Mucosa of rectum (tissue), 2 donors: ENCODE measurements around the gene C22orf31.
A peak's percentile ranks its signal among the peaks of the same experiment; 100 is the strongest.

Experiments
- H3K27ac ChIP-seq, 2 donors: one replicate each; pipeline ENCODE4 v1.7.0; 2013; ENCODE audit warnings: inconsistent platforms in 2 of 2, low read depth in 2 of 2, low read length in 2 of 2
- H3K27me3 ChIP-seq, 2 donors: one replicate each; pipeline ENCODE4 v1.7.0; 2013; ENCODE audit warnings: low read length in 2 of 2; ENCODE audit not compliant: control insufficient read depth in 2 of 2, insufficient read depth in 2 of 2
- H3K36me3 ChIP-seq, 2 donors: one replicate each; pipeline ENCODE4 v1.7.0; 2013; ENCODE audit warnings: low read length in 2 of 2; ENCODE audit not compliant: control insufficient read depth in 2 of 2, insufficient read depth in 2 of 2
- H3K4me1 ChIP-seq, 2 donors: one replicate each; pipeline ENCODE4 v1.7.0; 2013; ENCODE audit warnings: low read length in 2 of 2, mild to moderate bottlenecking in 1 of 2; ENCODE audit not compliant: control insufficient read depth in 2 of 2, insufficient read depth in 2 of 2
- H3K4me3 ChIP-seq, 2 donors: one replicate each; pipeline ENCODE4 v1.7.0; 2013; ENCODE audit warnings: low read length in 2 of 2
- H3K9ac ChIP-seq, 2 donors: one replicate each; pipeline ENCODE4 v1.7.0; 2013; ENCODE audit warnings: low read length in 2 of 2, low read depth in 1 of 2, mild to moderate bottlenecking in 1 of 2
- H3K9me3 ChIP-seq, 2 donors: one replicate each; pipeline ENCODE4 v1.7.0; 2013; ENCODE audit warnings: low read length in 2 of 2; ENCODE audit not compliant: control insufficient read depth in 2 of 2
- donor health status: healthy.
- donor health status: Normal muscosa, but diverticular disease.

C22orf31 gene

GRCh38 chr22:29056472-29056871 lies 5.2 kb downstream of the C22orf31 start:
- Histone ChIP-seq H3K4me1 (no peaks in the 10 kb centered on the region), H3K9ac (no peak overlapping the region), H3K4me3 (no peak overlapping the region), H3K36me3 (no peaks in the 10 kb centered on the region), H3K9me3 (no peaks in the 10 kb centered on the region), H3K27me3 (no peaks in the 10 kb centered on the region), H3K27ac (no peak overlapping the region)

- Histone ChIP-seq H3K27me3 (no peaks in the 10 kb centered on the region), H3K4me3 (no peak overlapping the region), H3K9ac (no peak overlapping the region), H3K27ac (no peak overlapping the region), H3K36me3 (no peaks in the 10 kb centered on the region), H3K9me3 (no peaks in the 10 kb centered on the region), H3K4me1 (no peaks in the 10 kb centered on the region)
Observed at GRCh38 chr22:29055192-29055830, 6.3 kb downstream of the C22orf31 start.

GRCh38 chr22:29054251-29054767 lies 7.3 kb downstream of the C22orf31 start:
- Histone ChIP-seq H3K9me3 (no peaks in the 10 kb centered on the region), H3K9ac (no peak overlapping the region), H3K36me3 (peaks cover 2 to 5% of the 10 kb centered on the region in 2 donors), H3K27me3 (no peaks in the 10 kb centered on the region), H3K4me3 (no peak overlapping the region), H3K4me1 (no peaks in the 10 kb centered on the region), H3K27ac (no peak overlapping the region)

GRCh38 chr22:29053048-29053702 lies 8.5 kb downstream of the C22orf31 start:
- Histone ChIP-seq H3K36me3 (peaks cover 9 to 14% of the 10 kb centered on the region in 2 donors), H3K9ac (no peak overlapping the region), H3K4me3 (no peak overlapping the region), H3K9me3 (no peaks in the 10 kb centered on the region), H3K27ac (no peak overlapping the region), H3K4me1 (no peaks in the 10 kb centered on the region), H3K27me3 (no peaks in the 10 kb centered on the region)

GRCh38 chr22:29050457-29050856 lies 11.2 kb downstream of the C22orf31 start:
- Histone ChIP-seq H3K27me3 (no peaks in the 10 kb centered on the region), H3K4me1 (no peaks in the 10 kb centered on the region), H3K9me3 (no peaks in the 10 kb centered on the region), H3K27ac (no peak overlapping the region), H3K4me3 (no peak overlapping the region), H3K36me3 (peaks cover 23 to 26% of the 10 kb centered on the region in 2 donors), H3K9ac (no peak overlapping the region)

- Histone ChIP-seq H3K36me3 (peaks cover 23 to 26% of the 10 kb centered on the region in 2 donors), H3K9ac (no peak overlapping the region), H3K4me3 (no peak overlapping the region), H3K27ac (no peak overlapping the region), H3K4me1 (no peaks in the 10 kb centered on the region), H3K9me3 (no peaks in the 10 kb centered on the region), H3K27me3 (no peaks in the 10 kb centered on the region)
Observed at GRCh38 chr22:29049655-29050263, 11.9 kb downstream of the C22orf31 start.

GRCh38 chr22:29048822-29049654 lies 12.6 kb downstream of the C22orf31 start:
- H3K4me3 ChIP-seq: no peak overlapping the region
- no peaks in the 10 kb centered on the region for H3K27me3 ChIP-seq
- no peak overlapping the region for H3K27ac ChIP-seq
- H3K9me3 ChIP-seq: no peaks in the 10 kb centered on the region
- peaks cover 26 to 27% of the 10 kb centered on the region in 2 donors for H3K36me3 ChIP-seq
- no peaks in the 10 kb centered on the region for H3K4me1 ChIP-seq
- no peak overlapping the region for H3K9ac ChIP-seq

GRCh38 chr22:29044657-29045176 lies 16.9 kb downstream of the C22orf31 start:
- H3K9me3 ChIP-seq: no peaks in the 10 kb centered on the region
- H3K4me3 ChIP-seq: no peak overlapping the region
- H3K4me1 ChIP-seq: peaks cover 0 to 8% of the 10 kb centered on the region in 2 donors
- H3K9ac ChIP-seq: no peak overlapping the region
- H3K27me3 ChIP-seq: no peaks in the 10 kb centered on the region
- H3K27ac ChIP-seq: peak overlapping the region; percentile 3 to 45
- peaks cover 26 to 27% of the 10 kb centered on the region in 2 donors for H3K36me3 ChIP-seq

GRCh38 chr22:29043906-29044575 lies 17.6 kb downstream of the C22orf31 start:
- peaks cover 20 to 22% of the 10 kb centered on the region in 2 donors for H3K36me3 ChIP-seq
- H3K4me3 ChIP-seq: no peak overlapping the region
- H3K9ac ChIP-seq: no peak overlapping the region
- peak overlapping the region; percentile 4 to 45 for H3K27ac ChIP-seq
- peaks cover 2 to 11% of the 10 kb centered on the region in 2 donors for H3K4me1 ChIP-seq
- H3K9me3 ChIP-seq: no peaks in the 10 kb centered on the region
- no peaks in the 10 kb centered on the region for H3K27me3 ChIP-seq
